ENCODE results near the gene METTL16.
"Not testable (repeated sequence)": the region's sequence is repeated elsewhere in the genome, so short reads cannot be mapped to it uniquely, and the experiment has no call there.

METTL16 gene

GRCh38 chr17:2511462-2512369, at the start of gene METTL16:
Gene METTL16 (minus strand): TSS chr17:2511888. CDS start chr17:2502331, 9,557 bp downstream.
- Histone ChIP-seq H3K9ac (ENCODE audit: low read length in 2 of 2) (peak within 1 kb of the TSS; percentile 99), H3K27ac (ENCODE audit: low read length) (peak within 1 kb of the TSS; percentile 96), H3K9me3 (ENCODE audit: control insufficient read depth in 2 of 2, low read length in 2 of 2) (no peaks in the 10 kb centered on the region), H3K36me3 (ENCODE audit: control insufficient read depth in 2 of 2, insufficient read depth in 2 of 2, low read length in 2 of 2) (no peaks in the 10 kb centered on the region), H3K27me3 (ENCODE audit: control insufficient read depth in 1 of 2, insufficient read depth in 2 of 2, low read length in 2 of 2) (no peaks in the 10 kb centered on the region), H3K4me1 (ENCODE audit: control insufficient read depth, insufficient read depth, low read length) (peaks cover 11% of the 10 kb centered on the region), H3K4me3 (ENCODE audit: low read length in 2 of 2) (peak within 1 kb of the TSS; percentile 96 to 98)

- H3K4me3 ChIP-seq (ENCODE audit: low read length in 2 of 2): no peak overlapping the region
- no peaks in the 10 kb centered on the region for H3K4me1 ChIP-seq (ENCODE audit: control insufficient read depth, insufficient read depth, low read length)
- no peak overlapping the region for H3K9ac ChIP-seq (ENCODE audit: low read length in 2 of 2)
Observed at GRCh38 chr17:2560658-2561057, 49.0 kb upstream of the METTL16 start.

GRCh38 chr17:2551928-2552327, 40.2 kb upstream of the METTL16 start:
- Histone ChIP-seq H3K9me3 (ENCODE audit: control insufficient read depth in 2 of 2, low read length in 2 of 2) (peaks cover 0 to 5% of the 10 kb centered on the region in 2 donors), H3K27me3 (ENCODE audit: control insufficient read depth in 1 of 2, insufficient read depth in 2 of 2, low read length in 2 of 2) (peaks cover 0 to 2% of the 10 kb centered on the region in 2 donors), H3K4me3 (ENCODE audit: low read length in 2 of 2) (no peak overlapping the region), H3K9ac (ENCODE audit: low read length in 2 of 2) (no peak overlapping the region), H3K27ac (ENCODE audit: low read length) (no peak overlapping the region), H3K4me1 (ENCODE audit: control insufficient read depth, insufficient read depth, low read length) (no peaks in the 10 kb centered on the region), H3K36me3 (ENCODE audit: control insufficient read depth in 2 of 2, insufficient read depth in 2 of 2, low read length in 2 of 2) (no peaks in the 10 kb centered on the region)

More at GRCh38 chr17:2560658-2561057, 49.0 kb upstream of the METTL16 start:
- peaks cover 0 to 5% of the 10 kb centered on the region in 2 donors for H3K9me3 ChIP-seq (ENCODE audit: control insufficient read depth in 2 of 2, low read length in 2 of 2)
- H3K27ac ChIP-seq (ENCODE audit: low read length): no peak overlapping the region
- no peaks in the 10 kb centered on the region for H3K27me3 ChIP-seq (ENCODE audit: control insufficient read depth in 1 of 2, insufficient read depth in 2 of 2, low read length in 2 of 2)
- no peaks in the 10 kb centered on the region for H3K36me3 ChIP-seq (ENCODE audit: control insufficient read depth in 2 of 2, insufficient read depth in 2 of 2, low read length in 2 of 2)

- H3K9ac ChIP-seq (ENCODE audit: low read length in 2 of 2): no peak overlapping the region
- peaks cover 0 to 2% of the 10 kb centered on the region in 2 donors for H3K27me3 ChIP-seq (ENCODE audit: control insufficient read depth in 1 of 2, insufficient read depth in 2 of 2, low read length in 2 of 2)
- no peak overlapping the region for H3K4me3 ChIP-seq (ENCODE audit: low read length in 2 of 2)
- no peak overlapping the region for H3K27ac ChIP-seq (ENCODE audit: low read length)
- H3K4me1 ChIP-seq (ENCODE audit: control insufficient read depth, insufficient read depth, low read length): no peaks in the 10 kb centered on the region
- H3K36me3 ChIP-seq (ENCODE audit: control insufficient read depth in 2 of 2, insufficient read depth in 2 of 2, low read length in 2 of 2): no peaks in the 10 kb centered on the region
- H3K9me3 ChIP-seq (ENCODE audit: control insufficient read depth in 2 of 2, low read length in 2 of 2): peaks cover 0 to 1% of the 10 kb centered on the region in 2 donors
Observed at GRCh38 chr17:2551493-2551892, 39.8 kb upstream of the METTL16 start.

GRCh38 chr17:2549392-2550211, 37.9 kb upstream of the METTL16 start:
- no peaks in the 10 kb centered on the region for H3K36me3 ChIP-seq (ENCODE audit: control insufficient read depth in 2 of 2, insufficient read depth in 2 of 2, low read length in 2 of 2)
- no peak overlapping the region for H3K4me3 ChIP-seq (ENCODE audit: low read length in 2 of 2)
- H3K9me3 ChIP-seq (ENCODE audit: control insufficient read depth in 2 of 2, low read length in 2 of 2): no peaks in the 10 kb centered on the region
- no peak overlapping the region for H3K27ac ChIP-seq (ENCODE audit: low read length)
- no peak overlapping the region for H3K9ac ChIP-seq (ENCODE audit: low read length in 2 of 2)
- no peaks in the 10 kb centered on the region for H3K4me1 ChIP-seq (ENCODE audit: control insufficient read depth, insufficient read depth, low read length)
- H3K27me3 ChIP-seq (ENCODE audit: control insufficient read depth in 1 of 2, insufficient read depth in 2 of 2, low read length in 2 of 2): peaks cover 0 to 2% of the 10 kb centered on the region in 2 donors

- not testable (repeated sequence) for H3K4me3 ChIP-seq (ENCODE audit: low read length in 2 of 2); H3K27ac ChIP-seq (ENCODE audit: low read length); H3K36me3 ChIP-seq (ENCODE audit: control insufficient read depth in 2 of 2, insufficient read depth in 2 of 2, low read length in 2 of 2)
Observed at GRCh38 chr17:2548026-2548425, 36.3 kb upstream of the METTL16 start.

GRCh38 chr17:2547176-2547575, 35.5 kb upstream of the METTL16 start:
- Histone ChIP-seq H3K9ac (ENCODE audit: low read length in 2 of 2) (no peak overlapping the region), H3K27ac (ENCODE audit: low read length) (no peak overlapping the region), H3K36me3 (ENCODE audit: control insufficient read depth in 2 of 2, insufficient read depth in 2 of 2, low read length in 2 of 2) (no peaks in the 10 kb centered on the region), H3K27me3 (ENCODE audit: control insufficient read depth in 1 of 2, insufficient read depth in 2 of 2, low read length in 2 of 2) (peaks cover 0 to 2% of the 10 kb centered on the region in 2 donors), H3K9me3 (ENCODE audit: control insufficient read depth in 2 of 2, low read length in 2 of 2) (no peaks in the 10 kb centered on the region), H3K4me3 (ENCODE audit: low read length in 2 of 2) (no peak overlapping the region), H3K4me1 (ENCODE audit: control insufficient read depth, insufficient read depth, low read length) (no peaks in the 10 kb centered on the region)

More at GRCh38 chr17:2548026-2548425, 36.3 kb upstream of the METTL16 start:
- not testable (repeated sequence) for H3K4me1 ChIP-seq (ENCODE audit: control insufficient read depth, insufficient read depth, low read length); H3K9me3 ChIP-seq (ENCODE audit: control insufficient read depth in 2 of 2, low read length in 2 of 2); H3K27me3 ChIP-seq (ENCODE audit: control insufficient read depth in 1 of 2, insufficient read depth in 2 of 2, low read length in 2 of 2); H3K9ac ChIP-seq (ENCODE audit: low read length in 2 of 2)

GRCh38 chr17:2545393-2545792, 33.7 kb upstream of the METTL16 start:
- H3K4me1 ChIP-seq (ENCODE audit: control insufficient read depth, insufficient read depth, low read length): no peaks in the 10 kb centered on the region
- H3K9me3 ChIP-seq (ENCODE audit: control insufficient read depth in 2 of 2, low read length in 2 of 2): no peaks in the 10 kb centered on the region
- H3K27ac ChIP-seq (ENCODE audit: low read length): no peak overlapping the region
- H3K36me3 ChIP-seq (ENCODE audit: control insufficient read depth in 2 of 2, insufficient read depth in 2 of 2, low read length in 2 of 2): no peaks in the 10 kb centered on the region
- no peak overlapping the region for H3K9ac ChIP-seq (ENCODE audit: low read length in 2 of 2)
- H3K4me3 ChIP-seq (ENCODE audit: low read length in 2 of 2): no peak overlapping the region
- peaks cover 0 to 2% of the 10 kb centered on the region in 2 donors for H3K27me3 ChIP-seq (ENCODE audit: control insufficient read depth in 1 of 2, insufficient read depth in 2 of 2, low read length in 2 of 2)

GRCh38 chr17:2542456-2542855, 30.8 kb upstream of the METTL16 start:
- no peaks in the 10 kb centered on the region for H3K9me3 ChIP-seq (ENCODE audit: control insufficient read depth in 2 of 2, low read length in 2 of 2)
- H3K4me3 ChIP-seq (ENCODE audit: low read length in 2 of 2): no peak overlapping the region
- H3K27me3 ChIP-seq (ENCODE audit: control insufficient read depth in 1 of 2, insufficient read depth in 2 of 2, low read length in 2 of 2): no peaks in the 10 kb centered on the region
- no peaks in the 10 kb centered on the region for H3K36me3 ChIP-seq (ENCODE audit: control insufficient read depth in 2 of 2, insufficient read depth in 2 of 2, low read length in 2 of 2)
- no peaks in the 10 kb centered on the region for H3K4me1 ChIP-seq (ENCODE audit: control insufficient read depth, insufficient read depth, low read length)
- no peak overlapping the region for H3K27ac ChIP-seq (ENCODE audit: low read length)
- no peak overlapping the region for H3K9ac ChIP-seq (ENCODE audit: low read length in 2 of 2)

GRCh38 chr17:2542056-2542455, 30.4 kb upstream of the METTL16 start:
- no peak overlapping the region for H3K4me3 ChIP-seq (ENCODE audit: low read length in 2 of 2)

More at GRCh38 chr17:2542056-2542455, 30.4 kb upstream of the METTL16 start:
- no peaks in the 10 kb centered on the region for H3K27me3 ChIP-seq (ENCODE audit: control insufficient read depth in 1 of 2, insufficient read depth in 2 of 2, low read length in 2 of 2)
- H3K27ac ChIP-seq (ENCODE audit: low read length): no peak overlapping the region
- no peak overlapping the region for H3K9ac ChIP-seq (ENCODE audit: low read length in 2 of 2)
- no peaks in the 10 kb centered on the region for H3K4me1 ChIP-seq (ENCODE audit: control insufficient read depth, insufficient read depth, low read length)
- H3K9me3 ChIP-seq (ENCODE audit: control insufficient read depth in 2 of 2, low read length in 2 of 2): no peaks in the 10 kb centered on the region
- no peaks in the 10 kb centered on the region for H3K36me3 ChIP-seq (ENCODE audit: control insufficient read depth in 2 of 2, insufficient read depth in 2 of 2, low read length in 2 of 2)

All from stomach smooth muscle (tissue), 2 donors.